Activated CD4-positive, alpha-beta T cell treated with anti-CD3 and anti-CD28 coated beads, Interleukin-10, Interleukin-2, amounts not matched to agents 100 ng/mL and 50 ng/mL, durations not matched to agents 16 hours and 8 hours (primary cell): ENCODE results near the gene NCMAP.
"Not testable (repeated sequence)": the region's sequence is repeated elsewhere in the genome, so short reads cannot be mapped to it uniquely, and the experiment has no call there.

Experiments
- DNase-seq: peaks from one replicate; pipeline ENCODE4 v3.0.0-alpha.2; 2020

NCMAP gene

GRCh38 chr1:24555591-24556413 is at the start of gene NCMAP:
TSS of gene NCMAP (plus strand) at chr1:24556087. CDS start at chr1:24595431, 39,344 bp downstream.
- DNase-seq: no peak

- DNase-seq: no peak
Observed at GRCh38 chr1:24506691-24507381, 49.1 kb upstream of the NCMAP start.

- no peak for DNase-seq
Observed at GRCh38 chr1:24507405-24507804, 48.5 kb upstream of the NCMAP start.

- no peak for DNase-seq
Observed at GRCh38 chr1:24508911-24509310, 47.0 kb upstream of the NCMAP start.

GRCh38 chr1:24513706-24514105 is 42.2 kb upstream of the NCMAP start:
- DNase-seq: no peak

GRCh38 chr1:24514946-24515345 is 40.9 kb upstream of the NCMAP start:
- no peak for DNase-seq

GRCh38 chr1:24515671-24516209 is 40.1 kb upstream of the NCMAP start:
- not testable (repeated sequence) for DNase-seq

- no peak for DNase-seq
Observed at GRCh38 chr1:24516506-24516905, 39.4 kb upstream of the NCMAP start.

GRCh38 chr1:24517898-24518297 is 38.0 kb upstream of the NCMAP start:
- DNase-seq: no peak

- not testable (repeated sequence) for DNase-seq
Observed at GRCh38 chr1:24520282-24520681, 35.6 kb upstream of the NCMAP start.

- no peak for DNase-seq
Observed at GRCh38 chr1:24525606-24526005, 30.3 kb upstream of the NCMAP start.

GRCh38 chr1:24526045-24526444 is 29.8 kb upstream of the NCMAP start:
- DNase-seq: no peak

GRCh38 chr1:24526940-24527542 is 28.8 kb upstream of the NCMAP start:
- DNase-seq: peak; percentile 55

GRCh38 chr1:24528744-24529143 is 27.1 kb upstream of the NCMAP start:
- no peak for DNase-seq

GRCh38 chr1:24529292-24529691 is 26.6 kb upstream of the NCMAP start:
- DNase-seq: not testable (repeated sequence)

- peak; percentile 85 for DNase-seq
Observed at GRCh38 chr1:24535021-24535424, 20.9 kb upstream of the NCMAP start.

- DNase-seq: no peak
Observed at GRCh38 chr1:24535778-24536177, 20.1 kb upstream of the NCMAP start.

GRCh38 chr1:24536391-24536840 is 19.5 kb upstream of the NCMAP start:
- DNase-seq: peak; percentile 84

- peak; percentile 82 for DNase-seq
Observed at GRCh38 chr1:24540051-24540905, 15.6 kb upstream of the NCMAP start.

GRCh38 chr1:24540906-24541710 is 14.8 kb upstream of the NCMAP start:
- DNase-seq: peak; percentile 72

GRCh38 chr1:24541711-24542346 is 14.1 kb upstream of the NCMAP start:
- peak; percentile 32 for DNase-seq
